Activated CD8-positive, alpha-beta memory T cell treated with anti-CD3 and anti-CD28 coated beads, Interleukin-2, amount 10 ng/mL, durations not matched to agents 7 days and 5 days (primary cell): ENCODE measurements around the gene PAQR7. TPM values are rescaled to one million over a fixed set of nuclear protein-coding genes. Genes with fewer than 3 reads are reported as not detected.
A peak's percentile ranks its signal among the peaks of the same experiment; 100 is the strongest.

Source experiments
- ATAC-seq: fragments of 150-1000 bp; cut with Tn5 transposase; one replicate; pipeline ENCODE4 v1.10.0; 2021; ENCODE audit warnings: moderate library complexity
- CTCF ChIA-PET: fragments of 350-600 bp; sonication (Branson Sonifier 250); formaldehyde crosslinking; loops from one replicate; lab custom pipeline; 2021; ENCODE audit warnings: antibody characterized with exemption; lab: Charles Lee
- DNase-seq: peaks from one replicate; pipeline ENCODE4 v3.0.0-alpha.2; 2020
- H3K27ac Mint-ChIP-seq: one replicate; pipeline ENCODE4 v1.8.0; 2021; ENCODE audit warnings: mild to moderate bottlenecking, mixed read lengths
- H3K27me3 Mint-ChIP-seq: one replicate; pipeline ENCODE4 v1.8.0; 2021; ENCODE audit warnings: mixed read lengths
- H3K36me3 Mint-ChIP-seq: one replicate; pipeline ENCODE4 v1.8.0; 2021; ENCODE audit warnings: mild to moderate bottlenecking, mixed read lengths
- H3K4me1 Mint-ChIP-seq: one replicate; pipeline ENCODE4 v1.8.0; 2021; ENCODE audit warnings: mixed read lengths
- H3K4me3 Mint-ChIP-seq: one replicate; pipeline ENCODE4 v1.8.0; 2021; ENCODE audit warnings: mild to moderate bottlenecking, moderate library complexity, mixed read lengths
- H3K9me3 Mint-ChIP-seq: one replicate; pipeline ENCODE4 v1.8.0; 2022; ENCODE audit warnings: low read depth, mixed read lengths
- total RNA-seq, 2 experiments: library from RNA; stranded (reverse); gene quantifications; one replicate each; pipeline ENCODE4 v1.2.3, GENCODE V29; 2021

Gene PAQR7
- total RNA-seq, 2 experiments from 2014 or later: 2.2 to 5.0 TPM

GRCh38 chr1:25897754-25898153 is 22.2 kb upstream of the PAQR7 start:
- Mint-ChIP-seq H3K4me1 (peaks cover 48% of the 10 kb centered on the region), H3K27me3 (no peaks in the 10 kb centered on the region), H3K27ac (peak overlapping the region; percentile 22), H3K36me3 (peaks cover 40% of the 10 kb centered on the region), H3K9me3 (no peaks in the 10 kb centered on the region), H3K4me3 (no peak overlapping the region)
- ATAC-seq: no peak
- CTCF ChIA-PET: interaction anchor here (1.2 to 12.4 kb wide), 5 partner anchors 11 to 100 kb away, joined by 4 to 309 read pairs (median 21); partner anchors contain the start of gene PAFAH2
- no peak for DNase-seq

GRCh38 chr1:25896266-25896665 is 20.8 kb upstream of the PAQR7 start:
- H3K9me3 Mint-ChIP-seq: no peaks in the 10 kb centered on the region
- ATAC-seq: no peak
- H3K27me3 Mint-ChIP-seq: no peaks in the 10 kb centered on the region
- H3K4me3 Mint-ChIP-seq: no peak overlapping the region
- no peak for DNase-seq
- CTCF ChIA-PET: interaction anchor here (0.6 to 12.4 kb wide), 31 partner anchors 9 to 338 kb away, joined by 3 to 309 read pairs (median 6); partner anchors contain the start of genes CEP85, MTFR1L, PAFAH2 and STMN1
- peaks cover 29% of the 10 kb centered on the region for H3K36me3 Mint-ChIP-seq
- H3K27ac Mint-ChIP-seq: peak overlapping the region; percentile 46
- H3K4me1 Mint-ChIP-seq: peaks cover 35% of the 10 kb centered on the region

GRCh38 chr1:25895365-25895990 is 20.0 kb upstream of the PAQR7 start:
- DNase-seq: peak; percentile 93

GRCh38 chr1:25893116-25893515 is 17.6 kb upstream of the PAQR7 start:
- Mint-ChIP-seq H3K4me1 (peaks cover 9% of the 10 kb centered on the region), H3K27me3 (no peaks in the 10 kb centered on the region), H3K4me3 (no peak overlapping the region), H3K27ac (no peak overlapping the region), H3K9me3 (no peaks in the 10 kb centered on the region), H3K36me3 (peaks cover 5% of the 10 kb centered on the region)
- ATAC-seq: no peak
- CTCF ChIA-PET: interaction anchor here (0.9 to 1.9 kb wide), 3 partner anchors 11 to 107 kb away, joined by 3 to 9 read pairs (median 5); partner anchors contain the start of gene PAFAH2
- DNase-seq: no peak

More at GRCh38 chr1:25895365-25895990, 20.0 kb upstream of the PAQR7 start:
- Mint-ChIP-seq H3K9me3 (no peaks in the 10 kb centered on the region), H3K4me3 (no peak overlapping the region), H3K27me3 (no peaks in the 10 kb centered on the region), H3K36me3 (peaks cover 22% of the 10 kb centered on the region), H3K27ac (peak overlapping the region; percentile 6), H3K4me1 (peaks cover 27% of the 10 kb centered on the region)
- CTCF ChIA-PET: interaction anchor here (0.6 to 12.4 kb wide), 44 partner anchors 9 to 339 kb away, joined by 3 to 309 read pairs (median 5); partner anchors contain the start of genes CEP85, MTFR1L, PAFAH2 and PAQR7
- ATAC-seq: peak; percentile 98

GRCh38 chr1:25891606-25892005 is 16.1 kb upstream of the PAQR7 start:
- Mint-ChIP-seq H3K4me3 (no peak overlapping the region), H3K9me3 (no peaks in the 10 kb centered on the region), H3K27ac (no peak overlapping the region), H3K27me3 (no peaks in the 10 kb centered on the region), H3K36me3 (peaks cover 5% of the 10 kb centered on the region), H3K4me1 (peaks cover 9% of the 10 kb centered on the region)
- CTCF ChIA-PET: interaction anchor here (0.7 to 1.9 kb wide), 5 partner anchors 11 to 108 kb away, joined by 3 to 9 read pairs (median 3); partner anchors contain the start of gene PAFAH2
- no peak for ATAC-seq
- no peak for DNase-seq

- Mint-ChIP-seq H3K27me3 (no peaks in the 10 kb centered on the region), H3K4me1 (peaks cover 3% of the 10 kb centered on the region), H3K9me3 (no peaks in the 10 kb centered on the region), H3K36me3 (peaks cover 5% of the 10 kb centered on the region), H3K4me3 (no peak overlapping the region), H3K27ac (no peak overlapping the region)
- DNase-seq (no peak), ATAC-seq (no peak)
- CTCF ChIA-PET: no interaction called here
Measured at GRCh38 chr1:25890239-25891034, 14.9 kb upstream of the PAQR7 start.

GRCh38 chr1:25889470-25889869 is 14.0 kb upstream of the PAQR7 start:
- no peaks in the 10 kb centered on the region for H3K4me1 Mint-ChIP-seq
- ATAC-seq (no peak), DNase-seq (no peak)
- no peak overlapping the region for H3K4me3 Mint-ChIP-seq
- no peaks in the 10 kb centered on the region for H3K9me3 Mint-ChIP-seq
- H3K36me3 Mint-ChIP-seq: peaks cover 3% of the 10 kb centered on the region
- no peaks in the 10 kb centered on the region for H3K27me3 Mint-ChIP-seq
- CTCF ChIA-PET: interaction anchor here (1.0 kb wide), 1 partner anchor 108 kb away, joined by 3 read pairs; the partner anchor contains the start of gene PAFAH2
- H3K27ac Mint-ChIP-seq: no peak overlapping the region

- CTCF ChIA-PET: interaction anchor here (1.0 to 2.0 kb wide), 2 partner anchors 13 to 109 kb away, joined by 3 to 5 read pairs; partner anchors contain the start of genes PAFAH2 and PAQR7
- Mint-ChIP-seq H3K27ac (no peak overlapping the region), H3K4me3 (no peak overlapping the region), H3K4me1 (no peaks in the 10 kb centered on the region), H3K36me3 (peaks cover 3% of the 10 kb centered on the region), H3K27me3 (no peaks in the 10 kb centered on the region), H3K9me3 (no peaks in the 10 kb centered on the region)
- no peak for DNase-seq
- no peak for ATAC-seq
Measured at GRCh38 chr1:25888426-25888987, 13.0 kb upstream of the PAQR7 start.

- no peaks in the 10 kb centered on the region for H3K9me3 Mint-ChIP-seq
- no peaks in the 10 kb centered on the region for H3K27me3 Mint-ChIP-seq
- no peak overlapping the region for H3K27ac Mint-ChIP-seq
- no peak overlapping the region for H3K4me3 Mint-ChIP-seq
- H3K4me1 Mint-ChIP-seq: no peaks in the 10 kb centered on the region
- CTCF ChIA-PET: interaction anchor here (2.4 kb wide), 1 partner anchor 10 kb away, joined by 9 read pairs; no protein-coding TSS in a partner anchor
- ATAC-seq (no peak), DNase-seq (no peak)
- H3K36me3 Mint-ChIP-seq: peaks cover 3% of the 10 kb centered on the region
Measured at GRCh38 chr1:25885602-25886001, 10.1 kb upstream of the PAQR7 start.

GRCh38 chr1:25881266-25881665 is 5.8 kb upstream of the PAQR7 start:
- H3K27ac Mint-ChIP-seq: no peak overlapping the region
- CTCF ChIA-PET: interaction anchor here (1.5 kb wide), 1 partner anchor 14 kb away, joined by 6 read pairs; no protein-coding TSS in a partner anchor
- no peaks in the 10 kb centered on the region for H3K9me3 Mint-ChIP-seq

GRCh38 chr1:25880518-25880917 is 5.0 kb upstream of the PAQR7 start:
- H3K27ac Mint-ChIP-seq: no peak overlapping the region
- H3K9me3 Mint-ChIP-seq: no peaks in the 10 kb centered on the region
- CTCF ChIA-PET: interaction anchor here (0.5 to 1.1 kb wide), 2 partner anchors 15 to 1037 kb away, joined by 3 read pairs; no protein-coding TSS in a partner anchor
- no peak for ATAC-seq
- peaks cover 5% of the 10 kb centered on the region for H3K4me1 Mint-ChIP-seq
- no peaks in the 10 kb centered on the region for H3K36me3 Mint-ChIP-seq
- no peak for DNase-seq
- no peak overlapping the region for H3K4me3 Mint-ChIP-seq
- H3K27me3 Mint-ChIP-seq: peaks cover 22% of the 10 kb centered on the region

More at GRCh38 chr1:25881266-25881665, 5.8 kb upstream of the PAQR7 start:
- Mint-ChIP-seq H3K4me1 (peaks cover 2% of the 10 kb centered on the region), H3K4me3 (no peak overlapping the region), H3K36me3 (no peaks in the 10 kb centered on the region), H3K27me3 (peaks cover 18% of the 10 kb centered on the region)
- no peak for DNase-seq
- no peak for ATAC-seq

GRCh38 chr1:25879675-25880074 is 4.2 kb upstream of the PAQR7 start:
- CTCF ChIA-PET: interaction anchor here (1.1 kb wide), 1 partner anchor 16 kb away, joined by 3 read pairs; no protein-coding TSS in a partner anchor
- DNase-seq: no peak
- peaks cover 10% of the 10 kb centered on the region for H3K4me1 Mint-ChIP-seq
- no peaks in the 10 kb centered on the region for H3K36me3 Mint-ChIP-seq
- H3K4me3 Mint-ChIP-seq: no peak overlapping the region
- no peak for ATAC-seq
- no peaks in the 10 kb centered on the region for H3K9me3 Mint-ChIP-seq
- H3K27me3 Mint-ChIP-seq: peaks cover 22% of the 10 kb centered on the region
- H3K27ac Mint-ChIP-seq: no peak overlapping the region

GRCh38 chr1:25878690-25879089 is 3.2 kb upstream of the PAQR7 start:
- DNase-seq (no peak), ATAC-seq (no peak)
- H3K27me3 Mint-ChIP-seq: peaks cover 22% of the 10 kb centered on the region
- CTCF ChIA-PET: no interaction called here
- H3K36me3 Mint-ChIP-seq: no peaks in the 10 kb centered on the region
- no peak overlapping the region for H3K4me3 Mint-ChIP-seq
- no peaks in the 10 kb centered on the region for H3K9me3 Mint-ChIP-seq
- H3K27ac Mint-ChIP-seq: no peak overlapping the region
- peaks cover 10% of the 10 kb centered on the region for H3K4me1 Mint-ChIP-seq
